Suprapubic skin (tissue), 4 donors: Measurements from ENCODE around the gene EXOC1.

ENCODE experiments used
- CTCF ChIP-seq, 2 donors: fragments of 200-600 bp in 1 of 2; fragments of 450-650 bp in 1 of 2; sonication (generic) in 1 of 2; IDR thresholded peaks; one replicate each; pipeline ENCODE4 v1.5.1; 2016 to 2019; ENCODE audit warnings: antibody characterized with exemption in 2 of 2, mild to moderate bottlenecking in 1 of 2, moderate library complexity in 1 of 2
- EP300 ChIP-seq: sonication (generic); formaldehyde crosslinking; IDR thresholded peaks from one replicate; pipeline ENCODE4 v1.6.1; 2017; ENCODE audit warnings: antibody characterized with exemption
- POLR2A ChIP-seq, 2 donors: fragments of 450-650 bp; IDR thresholded peaks; one replicate each; pipeline ENCODE4 v1.6.1; 2017; ENCODE audit warnings: antibody characterized with exemption in 2 of 2, mild to moderate bottlenecking in 2 of 2, moderate library complexity in 2 of 2
- POLR2AphosphoS5 ChIP-seq, 3 donors: sonication (generic); formaldehyde crosslinking; IDR thresholded peaks; one replicate each; pipeline ENCODE4 v1.6.1; 2017; ENCODE audit warnings: antibody characterized with exemption in 3 of 3

GRCh38 chr4:55808632-55809031 is 44.8 kb upstream of the EXOC1 start:
- TF ChIP-seq POLR2A (IDR thresholded peaks at IDR 0.05), result no peak
- no peak for TF ChIP-seq CTCF (IDR thresholded peaks at IDR 0.05)
- TF ChIP-seq EP300, result no peak
- no peak for TF ChIP-seq POLR2AphosphoS5 (IDR thresholded peaks at IDR 0.05)
